NOMO-1 treated with DMSO at 0.1 percent for 48 hours (cell line): Measurements from ENCODE around the gene PSMC6.

ENCODE experiments used
- DNase-seq: peaks from one replicate; lab custom pipeline; 2025; ENCODE audit not compliant: unreplicated experiment; lab: John Stamatoyannopoulos, UW

PSMC6 gene

DNA sequence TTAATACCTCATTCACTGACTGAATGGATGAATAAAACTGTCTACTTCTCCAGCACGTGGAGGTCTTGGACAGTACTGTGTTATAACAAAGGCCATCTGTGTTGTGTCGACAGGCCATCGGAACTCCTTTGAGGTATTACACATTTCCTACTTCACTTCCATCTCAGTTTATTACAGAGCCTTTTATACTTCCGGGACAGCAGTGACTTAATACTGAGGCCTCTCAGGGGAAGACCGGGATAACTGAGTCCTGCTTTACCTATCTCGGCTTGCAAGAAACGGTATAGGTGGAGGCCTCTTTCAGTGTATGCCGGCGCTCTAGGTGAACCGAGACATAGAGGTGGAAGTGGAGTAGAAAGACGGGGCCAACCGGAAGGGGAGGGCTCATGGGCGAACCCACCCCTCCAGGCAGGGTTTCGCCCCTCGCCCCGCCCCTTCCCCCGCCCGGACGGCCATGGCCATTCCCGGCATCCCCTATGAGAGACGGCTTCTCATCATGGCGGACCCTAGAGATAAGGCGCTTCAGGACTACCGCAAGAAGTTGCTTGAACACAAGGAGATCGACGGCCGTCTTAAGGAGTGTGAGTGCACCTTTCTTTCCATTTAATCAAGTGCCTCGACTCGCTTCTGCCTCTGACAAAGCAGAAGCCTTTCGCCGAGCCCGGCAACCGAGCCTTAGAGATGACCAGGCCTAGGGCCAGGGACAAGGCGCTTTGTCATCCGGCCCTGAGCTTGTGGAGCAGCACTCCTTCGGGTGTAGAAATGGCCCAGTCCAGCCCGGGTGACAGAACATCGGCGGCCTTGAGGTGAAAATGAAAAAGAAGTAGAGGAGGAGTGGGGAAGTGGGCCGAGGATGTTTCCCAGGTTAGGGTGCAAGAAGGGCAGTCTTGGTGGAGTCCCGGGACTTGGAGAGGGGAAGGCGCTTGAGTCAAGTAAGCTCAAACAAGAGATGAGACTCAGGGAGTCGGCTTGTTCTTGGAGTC lies at the start of gene PSMC6:
TSS of gene PSMC6 (plus strand) at position 477 of the 983 bp plus-strand sequence. CDS start at position 497, 20 bp downstream.
- DNase-seq, result peak; percentile 86

DNA sequence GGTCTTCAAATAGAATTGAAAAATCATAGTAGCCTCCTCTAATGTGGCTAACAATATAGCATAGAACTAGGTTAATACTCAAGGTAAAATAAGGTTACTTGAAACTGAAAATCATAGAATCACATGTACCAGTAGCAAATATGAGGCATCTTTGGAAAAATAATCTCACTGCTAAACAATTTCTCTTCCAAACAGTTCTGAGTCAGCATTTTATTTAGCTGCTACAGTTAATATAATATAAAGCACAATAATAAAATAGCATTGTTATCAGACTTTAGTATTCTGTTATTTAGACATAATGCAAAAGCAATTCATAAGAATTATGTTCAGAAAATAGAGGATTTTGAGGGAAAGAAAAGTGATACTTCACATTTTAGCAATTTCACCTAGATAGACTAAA lies 46.7 kb upstream of the PSMC6 start:
- no peak for DNase-seq

DNA sequence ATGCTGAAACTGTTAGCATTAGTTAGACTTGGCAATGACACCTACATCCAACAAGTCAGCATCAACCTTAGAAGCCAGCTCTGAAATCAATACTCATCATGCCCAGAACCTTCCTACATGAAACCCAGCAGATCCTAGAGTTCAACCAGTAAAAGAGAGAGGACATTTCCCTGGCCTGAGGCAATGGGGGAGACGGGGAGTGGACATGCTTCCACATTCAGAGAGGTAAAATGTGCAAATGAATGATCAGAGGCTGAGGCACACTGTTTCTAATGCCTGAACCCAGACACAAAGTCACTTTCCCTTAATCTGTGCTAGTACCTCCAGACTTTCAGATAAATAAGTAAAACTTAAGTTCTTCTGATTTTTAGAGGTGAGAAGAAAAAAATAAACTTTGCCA lies 46.2 kb upstream of the PSMC6 start:
- DNase-seq, result no peak

- DNase-seq, result no peak
Measured at GRCh38 chr14:52661314-52661713, 45.7 kb upstream of the PSMC6 start.

GRCh38 chr14:52663850-52664249 lies 43.1 kb upstream of the PSMC6 start:
- DNase-seq, result no peak

- DNase-seq, result no peak
Measured at GRCh38 chr14:52678591-52678990, 28.4 kb upstream of the PSMC6 start.

DNA sequence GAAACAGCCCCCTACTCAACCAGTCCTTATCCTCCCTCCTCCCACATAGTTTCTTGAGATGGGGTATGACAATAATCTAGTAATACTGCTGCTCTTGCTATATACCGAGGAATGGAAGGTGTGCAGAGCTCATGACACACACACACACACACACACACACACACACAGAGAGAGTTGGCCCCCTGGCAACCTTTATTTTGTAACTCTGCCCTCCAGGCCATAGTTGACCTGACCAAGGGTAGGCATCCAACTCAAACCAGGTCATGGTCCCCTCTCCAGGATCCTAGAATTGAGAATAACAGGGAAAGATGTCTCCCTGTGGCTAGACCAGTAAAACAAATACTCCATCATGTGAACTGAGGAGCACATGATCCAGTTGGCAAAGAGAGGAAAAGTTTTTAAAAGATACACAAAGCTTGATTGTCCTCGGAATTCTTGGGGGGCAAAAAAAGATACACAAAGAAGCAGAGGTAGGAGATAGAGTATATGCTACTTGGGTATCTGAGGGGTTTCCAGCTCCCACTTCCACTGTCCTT lies 22.9 kb upstream of the PSMC6 start:
- DNase-seq, result no peak

DNA sequence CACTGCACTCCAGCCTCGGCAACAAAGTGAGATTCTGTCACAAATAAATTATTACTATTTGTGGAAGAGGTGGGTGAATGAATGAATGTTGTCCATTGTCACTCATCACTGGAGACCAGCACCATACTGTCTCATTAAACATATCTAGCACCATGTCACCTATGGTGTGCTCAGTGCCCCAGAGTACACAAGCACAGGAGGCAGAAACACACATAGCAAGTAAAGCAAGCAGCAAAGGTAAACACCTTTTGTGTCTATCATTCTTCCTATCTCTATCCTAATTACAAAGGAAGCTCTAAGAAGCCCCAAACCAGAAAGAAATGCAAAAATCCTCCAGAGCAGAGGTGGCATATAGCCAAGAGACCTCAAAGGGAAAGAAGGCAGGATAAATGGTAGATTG lies 20.8 kb upstream of the PSMC6 start:
- no peak for DNase-seq

DNA sequence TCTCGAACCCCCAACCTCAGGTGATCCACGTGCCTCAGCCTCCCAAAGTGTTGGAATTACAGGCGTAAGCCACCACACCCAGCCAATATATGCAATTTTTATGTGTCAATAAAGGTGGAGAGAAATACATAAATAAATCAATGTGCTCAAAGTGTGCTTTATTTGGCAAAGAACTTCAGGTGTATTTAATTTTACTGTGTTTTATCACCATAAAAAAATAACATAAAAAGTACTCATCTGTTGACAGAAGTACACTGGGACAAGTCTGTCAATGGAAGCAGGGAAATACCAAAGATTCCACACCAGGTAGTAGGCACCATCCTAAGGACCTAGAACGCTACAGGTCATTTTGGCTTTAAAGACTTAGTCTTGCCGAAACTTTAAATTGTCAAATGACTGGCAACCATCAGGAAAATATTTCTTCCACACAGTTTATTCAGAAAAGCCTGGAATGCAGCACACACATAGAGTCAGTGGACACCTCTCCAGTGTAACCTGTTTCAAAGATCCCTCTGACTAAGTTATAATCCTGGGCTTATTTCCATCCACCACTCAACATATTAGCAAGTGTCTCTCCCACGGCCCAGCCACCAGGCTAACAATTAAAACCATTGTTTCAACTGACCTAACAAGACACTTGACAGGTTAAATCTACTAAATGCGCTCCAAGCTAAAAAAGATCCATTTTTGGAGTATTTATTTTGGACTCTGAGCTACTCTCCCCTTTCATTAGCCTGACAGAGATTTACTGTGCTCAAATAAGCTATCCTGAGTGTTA lies 15.8 kb upstream of the PSMC6 start:
- no peak for DNase-seq

DNA sequence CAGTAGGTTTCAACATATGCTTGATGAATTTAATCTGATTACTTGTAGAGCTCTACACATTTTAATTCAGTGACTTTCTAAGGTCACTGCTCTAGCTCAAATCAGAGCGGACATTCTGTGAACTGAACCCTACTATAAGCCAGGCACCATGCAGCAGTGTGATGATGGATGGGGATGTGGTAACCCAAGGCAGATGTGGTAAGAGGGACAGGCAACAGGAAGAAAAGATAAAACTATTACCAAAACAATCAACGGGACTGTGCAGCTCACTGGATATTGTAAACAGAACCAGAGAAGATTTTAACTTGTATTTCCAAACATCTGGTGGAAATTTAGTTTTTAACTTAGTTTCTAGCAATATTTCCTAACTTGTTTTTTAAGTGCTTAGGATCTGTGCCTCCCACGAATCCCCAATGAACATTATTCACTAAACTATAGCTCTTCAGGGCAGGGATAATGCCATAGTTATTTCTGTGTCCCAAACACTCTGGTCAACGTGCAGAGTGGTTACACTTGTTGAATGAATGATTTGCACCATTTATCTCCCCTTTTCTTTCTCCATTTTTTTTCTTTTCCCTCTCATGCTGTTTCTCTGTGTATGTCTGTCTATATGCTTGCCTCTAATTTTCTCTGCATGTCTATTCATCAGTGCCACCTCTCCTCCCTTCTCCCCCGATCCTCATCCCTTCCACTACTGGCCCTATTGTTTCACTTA lies 14.6 kb upstream of the PSMC6 start:
- peak; percentile 77 for DNase-seq

GRCh38 chr14:52693036-52693435 lies 14.0 kb upstream of the PSMC6 start:
- DNase-seq, result no peak

GRCh38 chr14:52693532-52693931 lies 13.5 kb upstream of the PSMC6 start:
- no peak for DNase-seq

GRCh38 chr14:52694761-52695480 lies 12.1 kb upstream of the PSMC6 start:
- peak; percentile 61 for DNase-seq

DNA sequence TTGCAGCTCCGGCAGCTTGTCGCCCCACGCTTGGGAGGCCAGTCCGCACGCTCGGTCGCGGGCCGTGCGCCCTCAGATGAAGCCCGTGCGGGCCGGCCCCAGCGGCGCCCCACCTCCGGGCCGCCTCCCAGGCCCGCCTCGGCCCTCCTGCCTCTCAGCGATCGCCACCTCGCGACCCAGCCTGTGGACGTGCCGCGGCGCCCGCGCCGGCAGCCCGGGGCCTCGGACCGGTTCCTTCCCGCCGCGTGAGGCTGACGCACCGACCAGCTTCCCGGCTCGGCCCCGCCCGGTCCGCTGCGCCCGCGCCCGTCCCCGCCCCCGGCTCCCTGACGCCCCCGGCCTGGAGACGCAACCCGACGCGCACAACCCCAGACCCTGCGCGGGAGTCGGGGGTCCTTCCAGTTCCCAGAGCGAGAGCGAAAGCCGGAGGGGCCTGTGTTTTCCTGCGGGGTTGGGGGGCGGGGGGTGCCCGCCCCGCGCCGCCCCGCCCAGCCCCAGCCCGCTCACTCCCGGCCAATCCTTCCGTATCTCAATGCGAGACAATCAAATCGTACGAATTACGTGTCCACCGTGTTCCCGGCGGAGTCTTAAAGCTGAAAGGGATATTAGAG lies 11.4 kb upstream of the PSMC6 start, which contains the start of gene ERO1A:
TSS of gene ERO1A (minus strand) at position 78 of the 611 bp plus-strand sequence. CDS start at position 1, 77 bp downstream.
- peak; percentile 59 for DNase-seq

GRCh38 chr14:52700701-52701172 lies 6.3 kb upstream of the PSMC6 start:
- no peak for DNase-seq

DNA sequence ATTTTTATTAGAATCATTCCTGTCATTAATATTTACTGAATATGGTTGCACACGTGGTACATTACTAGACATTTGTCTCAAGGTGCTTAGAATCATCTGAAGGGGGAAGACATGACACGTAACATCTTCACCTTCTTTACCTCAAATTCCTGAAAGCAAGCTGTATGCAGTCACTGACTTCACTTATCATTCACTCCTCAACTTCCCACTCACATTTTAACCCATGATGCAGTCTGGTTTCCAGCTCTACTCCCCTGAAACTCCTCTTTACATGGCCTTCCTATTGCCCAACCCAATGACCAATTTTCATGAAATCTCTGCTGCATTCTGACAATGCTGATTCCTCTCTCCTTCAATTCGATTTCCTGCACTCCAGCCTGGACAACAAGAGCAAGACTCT lies 5.8 kb upstream of the PSMC6 start:
- no peak for DNase-seq

DNA sequence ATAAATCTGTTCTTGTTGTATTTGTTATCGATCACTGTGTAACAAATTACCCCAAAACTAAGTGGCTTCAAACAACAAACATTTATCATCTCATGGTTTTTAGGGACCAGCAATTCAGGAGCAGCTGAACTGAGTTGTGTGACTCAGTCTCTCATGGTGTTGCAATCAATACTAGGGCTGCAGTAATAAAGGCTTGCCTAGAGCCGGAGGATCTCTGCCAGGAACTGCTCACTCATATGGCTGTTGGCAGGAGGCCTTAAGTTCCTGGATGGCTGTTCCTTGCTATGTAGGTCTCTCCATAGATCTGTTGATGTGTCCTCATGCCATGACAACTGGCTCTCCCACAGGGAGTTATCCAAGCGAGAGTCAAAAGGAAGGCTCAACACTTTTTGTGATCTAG lies 3.8 kb upstream of the PSMC6 start:
- peak; percentile 53 for DNase-seq

GRCh38 chr14:52703664-52704063 lies 3.3 kb upstream of the PSMC6 start:
- DNase-seq, result no peak

DNA sequence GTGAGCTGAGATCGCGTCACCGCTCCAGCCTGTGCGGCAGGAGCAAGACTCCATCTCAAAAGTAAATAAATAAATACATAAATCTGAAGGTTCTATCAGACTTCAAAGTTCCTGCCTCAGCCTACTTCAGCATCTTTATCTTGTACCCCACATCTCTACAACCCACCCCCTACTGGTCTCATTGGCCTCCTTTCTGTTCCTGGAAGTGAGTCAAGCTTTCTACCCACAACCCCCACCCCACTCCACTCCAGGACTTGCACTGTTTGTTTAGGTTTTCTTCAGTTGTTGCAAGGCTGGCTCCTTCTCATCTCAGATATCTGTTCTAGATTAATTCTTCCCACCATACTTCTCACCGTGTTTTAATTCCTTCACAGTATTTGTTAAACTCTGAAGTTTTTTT lies 714 bp upstream of the PSMC6 start:
- no peak for DNase-seq

DNA sequence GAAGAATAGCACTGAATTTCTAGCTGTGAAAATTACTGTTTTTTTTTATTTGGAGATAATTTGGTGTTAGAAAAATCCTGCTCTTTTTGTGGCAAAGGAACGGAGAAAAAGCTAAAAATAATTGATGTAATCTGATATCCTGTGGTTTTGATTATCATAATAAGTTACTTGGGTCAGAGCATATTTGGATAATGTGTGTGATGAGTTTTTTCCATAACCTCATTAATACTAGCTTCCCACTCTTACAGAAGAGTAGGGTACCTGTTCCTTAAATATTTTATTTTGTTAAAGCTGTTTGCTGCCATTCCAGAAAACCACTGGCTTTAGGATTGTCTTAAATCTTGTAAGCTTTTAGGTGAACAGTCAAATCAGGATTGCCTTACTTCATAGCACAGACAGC lies 4.7 kb downstream of the PSMC6 start:
- DNase-seq, result no peak
